ENCODE data around the gene CSE1L. TPM values are rescaled to one million over a fixed set of nuclear protein-coding genes. Genes with fewer than 3 reads are reported as not detected.

CSE1L gene
- total and polyA plus RNA-seq, 2 experiments from 2014 or later: 163 to 326 TPM

GRCh38 chr20:49001741-49002140, 44.4 kb upstream of the CSE1L start:
- Histone ChIP-seq H3K36me3 (ENCODE audit: insufficient read depth) (peaks cover 24% of the 10 kb centered on the region), H3K79me2 (replicated peaks; ENCODE audit: insufficient read depth) (no peaks in the 10 kb centered on the region), H3K4me1 (ENCODE audit: insufficient read depth) (no peaks in the 10 kb centered on the region), H3K4me3 (no peak overlapping the region), H3K4me2 (no peak overlapping the region), H3K27me3 (ENCODE audit: insufficient read depth) (no peaks in the 10 kb centered on the region), H2AFZ (no peak overlapping the region), H3K9me2 (ENCODE audit: insufficient read depth) (no peaks in the 10 kb centered on the region), H4K20me1 (replicated peaks; ENCODE audit: insufficient read depth) (peaks cover 3% of the 10 kb centered on the region), H3F3A (replicated peaks; ENCODE audit: low read depth) (no peaks in the 10 kb centered on the region; the same call in 1 of the 2 replicates), H3K27ac (ENCODE audit: low read depth) (no peak overlapping the region)
- Mint-ChIP-seq H3K4me3 (no peak overlapping the region), H3K4me1 (no peaks in the 10 kb centered on the region), H3K36me3 (ENCODE audit: low read depth) (peaks cover 37% of the 10 kb centered on the region), H3K27me3 (ENCODE audit: insufficient read depth, low read depth, poor library complexity) (peaks cover 3% of the 10 kb centered on the region), H3K9me3 (no peaks in the 10 kb centered on the region), H3K27ac (no peak overlapping the region)
- ATAC-seq (no peak), DNase-seq (ENCODE audit: low spot score) (no peak)
- TF ChIP-seq EZH2phosphoT487 (IDR thresholded peaks at IDR 0.05; ENCODE audit: unreplicated experiment) (no peak), EZH2 (IDR thresholded peaks at IDR 0.05; ENCODE audit: low read depth, unreplicated experiment) (no peak), CREB1 (CRISPR knock-in tag; IDR thresholded peaks at IDR 0.05; ENCODE audit: low read depth) (no peak), ZNF331 (CRISPR knock-in tag; IDR thresholded peaks at IDR 0.05; ENCODE audit: low read depth) (no peak), ZNF114 (CRISPR knock-in tag; IDR thresholded peaks at IDR 0.05) (no peak), REST (IDR thresholded peaks at IDR 0.05; ENCODE audit: unreplicated experiment) (no peak), JUNB (IDR thresholded peaks at IDR 0.05; ENCODE audit: unreplicated experiment) (no peak), POLR2AphosphoS5 (IDR thresholded peaks at IDR 0.05; ENCODE audit: low read depth) (no peak), NANOG (IDR thresholded peaks at IDR 0.05; ENCODE audit: borderline replicate concordance) (no peak), CTCF (conservative IDR thresholded peaks at IDR 0.05; ENCODE audit: low read depth in 2 of 2) (no peak), ZNF462 (CRISPR knock-in tag; IDR thresholded peaks at IDR 0.05) (no peak), ETS1 (IDR thresholded peaks at IDR 0.05) (no peak), STAT1 (IDR thresholded peaks at IDR 0.05; ENCODE audit: unreplicated experiment) (no peak)
